ENCODE results near the gene RBM15. TPM values are rescaled to one million over a fixed set of nuclear protein-coding genes. Genes with fewer than 3 reads are reported as not detected.

Gene RBM15
- total and polyA plus RNA-seq, 2 donors (not counting 3 experiments of a cell fraction or from before 2014, with no cell fraction given), result 8.5 to 29.5 TPM

DNA sequence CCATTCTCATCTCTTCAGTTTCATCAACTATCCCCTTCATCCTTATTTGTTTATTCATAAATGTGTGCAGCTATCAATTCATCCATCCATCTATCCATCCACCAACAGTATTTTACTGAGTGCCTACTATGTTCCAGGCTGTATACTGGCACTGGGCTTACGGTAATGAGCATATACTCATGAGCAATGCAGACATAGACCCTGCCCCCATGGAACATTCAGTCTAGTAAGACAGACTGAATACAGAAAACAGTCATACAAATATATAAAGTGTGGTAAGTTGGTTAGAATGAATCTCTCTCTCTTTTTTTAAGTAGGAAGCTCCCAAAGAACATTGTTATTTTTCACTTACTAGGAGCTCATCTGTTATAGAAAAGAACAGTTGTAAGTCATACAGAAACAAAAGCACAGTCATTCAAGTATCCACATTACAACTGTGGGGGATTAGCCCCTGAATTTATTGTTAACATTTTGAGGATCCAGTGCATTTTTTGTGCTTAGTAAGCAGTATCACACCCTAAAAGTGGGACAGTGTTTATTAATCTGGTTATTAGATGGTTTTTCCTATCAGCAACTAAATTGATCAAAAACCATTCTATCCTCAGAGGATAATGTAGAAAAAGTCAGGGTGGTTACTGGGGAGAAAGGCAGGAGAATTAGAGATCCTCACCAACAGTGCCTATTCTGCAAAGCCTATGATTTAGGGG is 48.0 kb downstream of the RBM15 start:
- no peak overlapping the region for H3K9ac ChIP-seq (replicated peaks; ENCODE audit: extremely low read depth, insufficient read depth, low read length)
- no peaks in the 10 kb centered on the region for H3K27me3 ChIP-seq (ENCODE audit: control insufficient read depth in 2 of 2, insufficient read depth in 2 of 2, low read length in 2 of 2)
- H3K4me3 ChIP-seq (replicated peaks in 1 of 3; ENCODE audit: insufficient read depth in 1 of 3, low read depth in 1 of 3, low read length in 3 of 3), result no peak overlapping the region
- no peaks in the 10 kb centered on the region for H3K79me2 ChIP-seq (ENCODE audit: control insufficient read depth, insufficient read depth, low read length)
- FAIRE-seq (no peak), DNase-seq (ENCODE audit: low read depth, low spot score) (no peak)
- TF ChIP-seq FOS (IDR thresholded peaks at IDR 0.05; ENCODE audit: borderline replicate concordance, insufficient read depth, low read length) (no peak), GATA2 (IDR thresholded peaks at IDR 0.05; ENCODE audit: insufficient read depth, insufficient read length, low read depth, low read length) (no peak), EZH2 (IDR thresholded peaks at IDR 0.05; ENCODE audit: borderline replicate concordance, low read depth, low read length, severe bottlenecking) (no peak), MYC (IDR thresholded peaks at IDR 0.05; ENCODE audit: low read depth, low read length) (no peak), POLR2AphosphoS5 (IDR thresholded peaks at IDR 0.05; ENCODE audit: insufficient read depth, low read depth, low read length) (no peak), JUN (IDR thresholded peaks at IDR 0.05; ENCODE audit: borderline replicate concordance, insufficient read depth, insufficient read length, low read depth) (no peak), POLR2A (IDR thresholded peaks at IDR 0.05; ENCODE audit: low read depth, low read length) (no peak)
- TF ChIP-seq, protein P1, sequence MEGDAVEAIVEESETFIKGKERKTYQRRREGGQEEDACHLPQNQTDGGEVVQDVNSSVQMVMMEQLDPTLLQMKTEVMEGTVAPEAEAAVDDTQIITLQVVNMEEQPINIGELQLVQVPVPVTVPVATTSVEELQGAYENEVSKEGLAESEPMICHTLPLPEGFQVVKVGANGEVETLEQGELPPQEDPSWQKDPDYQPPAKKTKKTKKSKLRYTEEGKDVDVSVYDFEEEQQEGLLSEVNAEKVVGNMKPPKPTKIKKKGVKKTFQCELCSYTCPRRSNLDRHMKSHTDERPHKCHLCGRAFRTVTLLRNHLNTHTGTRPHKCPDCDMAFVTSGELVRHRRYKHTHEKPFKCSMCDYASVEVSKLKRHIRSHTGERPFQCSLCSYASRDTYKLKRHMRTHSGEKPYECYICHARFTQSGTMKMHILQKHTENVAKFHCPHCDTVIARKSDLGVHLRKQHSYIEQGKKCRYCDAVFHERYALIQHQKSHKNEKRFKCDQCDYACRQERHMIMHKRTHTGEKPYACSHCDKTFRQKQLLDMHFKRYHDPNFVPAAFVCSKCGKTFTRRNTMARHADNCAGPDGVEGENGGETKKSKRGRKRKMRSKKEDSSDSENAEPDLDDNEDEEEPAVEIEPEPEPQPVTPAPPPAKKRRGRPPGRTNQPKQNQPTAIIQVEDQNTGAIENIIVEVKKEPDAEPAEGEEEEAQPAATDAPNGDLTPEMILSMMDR (IDR thresholded peaks at IDR 0.05; ENCODE audit: extremely low read depth in 1 of 2, insufficient read depth in 1 of 2, low read depth in 1 of 2, low read length in 2 of 2), result no peak
- TF ChIP-seq, protein P2, sequence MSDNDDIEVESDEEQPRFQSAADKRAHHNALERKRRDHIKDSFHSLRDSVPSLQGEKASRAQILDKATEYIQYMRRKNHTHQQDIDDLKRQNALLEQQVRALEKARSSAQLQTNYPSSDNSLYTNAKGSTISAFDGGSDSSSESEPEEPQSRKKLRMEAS (IDR thresholded peaks at IDR 0.05; ENCODE audit: insufficient read depth, insufficient read length), result no peak
- peaks cover 0 to 2% of the 10 kb centered on the region in 2 experiments for H3K36me3 ChIP-seq (ENCODE audit: control insufficient read depth in 2 of 2, extremely low read depth in 1 of 2, insufficient read depth in 2 of 2, low read length in 2 of 2)
- no peaks in the 10 kb centered on the region for H3K9me3 ChIP-seq (replicated peaks; ENCODE audit: control insufficient read depth, insufficient read depth, low read length)
- peaks cover 9% of the 10 kb centered on the region for H3K4me1 ChIP-seq (ENCODE audit: control insufficient read depth, extremely low read depth, insufficient read depth, low read length)
- no peak overlapping the region for H3K27ac ChIP-seq (ENCODE audit: insufficient read depth, low read depth, low read length)
- no peaks in the 10 kb centered on the region for H4K20me1 ChIP-seq (replicated peaks; ENCODE audit: control insufficient read depth, extremely low read depth, insufficient read depth, low read length)
- dilution Hi-C loops (cut with MboI; ENCODE audit: extremely low pct_ligation_motif_present, low sequenced_read_pairs), result no loop called here
- ChIA-PET CTCF (interaction anchor here (0.8 to 1.2 kb wide), 3 partner anchors 73 to 180 kb away, joined by 3 read pairs; no protein-coding TSS in a partner anchor), POLR2A (no interaction called here)
- no peak overlapping the region for H2AFZ ChIP-seq (ENCODE audit: low read depth, low read length)
- no peak overlapping the region for H3K4me2 ChIP-seq (ENCODE audit: insufficient read depth, low read length)
- no TSS peak for BruUV-seq (replicated peaks)
- H3K9me1 ChIP-seq (replicated peaks; ENCODE audit: control insufficient read depth, extremely low read depth, insufficient read depth, low read length), result no peaks in the 10 kb centered on the region
- intact Hi-C loops (cut with micrococcal nuclease), result loop anchor here (5.0 kb wide), 1 partner anchor 40 kb away; no protein-coding TSS in a partner anchor

All from endothelial cell of umbilical vein (primary cell).